H1 (cell line): ENCODE results near the gene NBEA. TPM values are rescaled to one million over a fixed set of nuclear protein-coding genes. Genes with fewer than 3 reads are reported as not detected.

ENCODE experiments used
- CTCF ChIA-PET: fragments of 300-600 bp; sonication (Branson Sonifier 250); formaldehyde crosslinking; loops from one replicate; lab custom pipeline; 2021; ENCODE audit not compliant: partially characterized antibody; lab: Charles Lee
- POLR2A ChIA-PET: fragments of 300-600 bp; sonication (Branson Sonifier 250); formaldehyde crosslinking; loops from one replicate; lab custom pipeline; 2021; ENCODE audit warnings: inconsistent platforms; ENCODE audit not compliant: partially characterized antibody; lab: Charles Lee
- DNase-seq, 2 experiments: peaks; one replicate each; pipeline versions ENCODE4 v3.0.0 to v3.0.0-alpha.2; 2010 to 2022; ENCODE audit warnings: low spot score in 2 of 2, low read depth in 1 of 2, mixed read lengths in 1 of 2
- FAIRE-seq: peaks from 2 replicates; lab custom pipeline; 2011; peaks lifted over from hg19 to GRCh38; lab: Jason Lieb, UNC
- H2AFZ ChIP-seq: 2 replicates; pipeline ENCODE4 v1.8.1; 2012; ENCODE audit warnings: low read length, inconsistent platforms
- H2AK5ac ChIP-seq: 2 replicates; pipeline ENCODE4 v1.6.1; 2013; ENCODE audit warnings: low read depth, low read length
- H2BK120ac ChIP-seq: replicated peaks from 2 replicates; pipeline ENCODE3; 2013; ENCODE audit warnings: low read depth, low read length, inconsistent platforms
- H2BK12ac ChIP-seq: 2 replicates; pipeline ENCODE4 v1.6.1; 2013; ENCODE audit warnings: low read depth, low read length
- H2BK15ac ChIP-seq: 2 replicates; pipeline ENCODE4 v1.6.1; 2013; ENCODE audit warnings: low read length
- H2BK20ac ChIP-seq: 2 replicates; pipeline ENCODE4 v1.6.1; 2013; ENCODE audit warnings: low read length
- H2BK5ac ChIP-seq: 2 replicates; pipeline ENCODE4 v1.6.1; 2013; ENCODE audit warnings: low read depth, low read length
- H3K14ac ChIP-seq: 2 replicates; pipeline ENCODE4 v1.6.1; 2013; ENCODE audit warnings: inconsistent platforms; ENCODE audit not compliant: insufficient read length
- H3K18ac ChIP-seq: 2 replicates; pipeline ENCODE4 v1.6.1; 2013; ENCODE audit warnings: low read length; ENCODE audit errors: extremely low read depth
- H3K23ac ChIP-seq: 2 replicates; pipeline ENCODE4 v1.6.1; 2013; ENCODE audit warnings: inconsistent platforms; ENCODE audit not compliant: insufficient read length
- H3K23me2 ChIP-seq: 2 replicates; pipeline ENCODE4 v1.6.1; 2013; ENCODE audit warnings: low read depth, low read length
- H3K27ac ChIP-seq: 2 replicates; pipeline ENCODE4 v1.6.1; 2011; ENCODE audit warnings: low read depth, low read length, inconsistent platforms
- H3K27me3 ChIP-seq, 4 experiments: replicated peaks in 1 of 4; 1 replicate in 1 of 4; 2 replicates in 3 of 4; pipeline versions ENCODE4 v1.6.1 to v1.8.1; 2011 to 2013; ENCODE audit warnings: low read length in 3 of 4, mild to moderate bottlenecking in 3 of 4, inconsistent platforms in 2 of 4, mixed read lengths in 2 of 4, moderate library complexity in 1 of 4; ENCODE audit not compliant: control insufficient read depth in 3 of 4, insufficient read depth in 3 of 4; ENCODE audit errors: extremely low read depth in 1 of 4
- H3K36me3 ChIP-seq, 4 experiments: 2 replicates each; pipeline versions ENCODE4 v1.6.1 to v1.8.1; 2011 to 2013; ENCODE audit warnings: mild to moderate bottlenecking in 4 of 4, low read length in 3 of 4, moderate library complexity in 2 of 4, control low read depth in 1 of 4, inconsistent platforms in 1 of 4; ENCODE audit not compliant: insufficient read depth in 4 of 4, control insufficient read depth in 2 of 4
- H3K4ac ChIP-seq: replicated peaks from 2 replicates; pipeline ENCODE3; 2013; ENCODE audit warnings: low read length, low read depth, mixed read lengths, inconsistent platforms; ENCODE audit not compliant: insufficient read length
- H3K4me1 ChIP-seq, 4 experiments: replicated peaks in 1 of 4; 1 replicate in 1 of 4; 2 replicates in 3 of 4; pipeline versions ENCODE4 v1.6.1 to v1.8.1; 2011 to 2013; ENCODE audit warnings: low read length in 3 of 4, inconsistent platforms in 2 of 4, mixed read lengths in 1 of 4; ENCODE audit not compliant: insufficient read depth in 4 of 4, control insufficient read depth in 3 of 4
- H3K4me2 ChIP-seq, 2 experiments: 2 replicates each; pipeline versions ENCODE4 v1.6.1 to v1.8.1; 2011 to 2013; ENCODE audit warnings: low read depth in 2 of 2, low read length in 2 of 2, control low read depth in 1 of 2, inconsistent platforms in 1 of 2, mild to moderate bottlenecking in 1 of 2; ENCODE audit not compliant: insufficient read depth in 1 of 2
- H3K4me3 ChIP-seq, 4 experiments: fragments of 200-600, 300-600 bp in 1 of 4; sonication (generic), shearing (Covaris generic), sonication (Bioruptor Twin) in 1 of 4; 2 replicates each; pipeline versions ENCODE4 v1.5.1 to v1.8.1; 2011 to 2016; ENCODE audit warnings: low read length in 4 of 4, low read depth in 3 of 4, control low read depth in 2 of 4, inconsistent platforms in 2 of 4, mild to moderate bottlenecking in 2 of 4, mixed read lengths in 1 of 4, moderate library complexity in 1 of 4; ENCODE audit not compliant: insufficient read depth in 2 of 4; ENCODE audit errors: extremely low read depth in 1 of 4
- H3K56ac ChIP-seq: replicated peaks from 2 replicates; pipeline ENCODE3; 2013; ENCODE audit warnings: low read depth, mild to moderate bottlenecking, mixed read lengths, low read length, inconsistent platforms; ENCODE audit not compliant: insufficient read length
- H3K79me1 ChIP-seq: 2 replicates; pipeline ENCODE4 v1.6.1; 2013; ENCODE audit warnings: low read depth, low read length, control low read depth
- H3K79me2 ChIP-seq, 2 experiments: 2 replicates each; pipeline versions ENCODE4 v1.6.1 to v1.8.1; 2012 to 2013; ENCODE audit warnings: low read length in 2 of 2, mild to moderate bottlenecking in 2 of 2, inconsistent platforms in 1 of 2; ENCODE audit not compliant: insufficient read depth in 2 of 2, control insufficient read depth in 1 of 2
- H3K9ac ChIP-seq, 4 experiments: replicated peaks in 1 of 4; 1 replicate in 1 of 4; 2 replicates in 3 of 4; pipeline versions ENCODE4 v1.6.1 to v1.8.1; 2011 to 2013; ENCODE audit warnings: low read depth in 3 of 4, low read length in 3 of 4, control low read depth in 2 of 4, mild to moderate bottlenecking in 2 of 4, moderate library complexity in 2 of 4, inconsistent platforms in 1 of 4; ENCODE audit errors: extremely low read depth in 1 of 4
- H3K9me3 ChIP-seq, 2 experiments: 2 replicates each; pipeline versions ENCODE4 v1.6.1 to v1.8.1; 2012 to 2013; ENCODE audit warnings: mild to moderate bottlenecking in 2 of 2, moderate library complexity in 2 of 2, control low read depth in 1 of 2, inconsistent platforms in 1 of 2, low read depth in 1 of 2, low read length in 1 of 2, mixed read lengths in 1 of 2; ENCODE audit not compliant: insufficient read depth in 2 of 2
- H4K20me1 ChIP-seq, 2 experiments: replicated peaks in 1 of 2; 2 replicates each; pipeline versions ENCODE3 to v1.8.1; 2011 to 2013; ENCODE audit warnings: inconsistent platforms in 2 of 2, low read length in 2 of 2, mild to moderate bottlenecking in 1 of 2; ENCODE audit not compliant: insufficient read depth in 2 of 2, control insufficient read depth in 1 of 2
- H4K5ac ChIP-seq: 2 replicates; pipeline ENCODE4 v1.6.1; 2013; ENCODE audit warnings: low read length, low read depth, mixed read lengths, inconsistent platforms; ENCODE audit not compliant: insufficient read length
- H4K8ac ChIP-seq: 2 replicates; pipeline ENCODE4 v1.8.0; 2013; ENCODE audit warnings: mild to moderate bottlenecking, moderate library complexity, low read length, inconsistent platforms; ENCODE audit not compliant: insufficient read depth; ENCODE audit errors: extremely low read depth
- H4K91ac ChIP-seq: replicated peaks from 2 replicates; pipeline ENCODE3; 2013; ENCODE audit warnings: low read length, mixed read lengths, inconsistent platforms; ENCODE audit not compliant: insufficient read length
- KDM4A ChIP-seq: IDR thresholded peaks from one replicate; pipeline ENCODE4 v1.7.1; 2012; ENCODE audit warnings: low read depth, mild to moderate bottlenecking, moderate library complexity, low read length, inconsistent platforms; ENCODE audit not compliant: severe bottlenecking
- NANOG ChIP-seq: IDR thresholded peaks from 2 replicates; pipeline ENCODE4 v1.6.1; 2011; ENCODE audit warnings: low read length, low read depth, mild to moderate bottlenecking, inconsistent platforms; ENCODE audit not compliant: insufficient read depth, poor library complexity, severe bottlenecking
- WGBS, 2 experiments: shearing (Covaris generic) in 1 of 2; methylation state at CpG; one replicate each; pipeline versions ENCODE4 v1.1.6 to v1.1.7; 2013 to 2015; ENCODE audit warnings: low lambda C conversion rate in 2 of 2, mixed read lengths in 2 of 2, inconsistent platforms in 1 of 2, low coverage in 1 of 2, missing lambda C conversion rate in 1 of 2; ENCODE audit not compliant: insufficient replicate concordance in 2 of 2, insufficient coverage in 1 of 2, insufficient read length in 1 of 2; ENCODE audit errors: extremely low coverage in 1 of 2, missing lambda C conversion rate in 1 of 2; 5-methylcytosine and 5-hydroxymethylcytosine counted together
- polyA plus RNA-seq, 7 experiments: library from polyadenylated mRNA; depleted of rRNA in 3 of 7; stranded (reverse) in 5 of 7; unstranded in 2 of 7; fragments of >200 nt in 5 of 7; fragments of 200-250 nt in 2 of 7; gene quantifications; 1 replicate in 5 of 7; 2 replicates in 1 of 7; 4 replicates in 1 of 7; pipeline versions ENCODE4 v1.2.1 to v1.2.3, GENCODE V29; 2011 to 2013; ENCODE audit warnings: missing spikeins in 2 of 7, mixed read lengths in 2 of 7
- total RNA-seq: library from RNA; stranded (reverse); fragmentation: NEBNext Ultra II Directional; extraction: Animal tissue kit (Norgen Biotek cat#: 25700); gene quantifications from 2 replicates; pipeline ENCODE4 v1.2.1, GENCODE V29; 2021

Gene NBEA
- total and polyA plus RNA-seq, 2 of the 8 experiments (the other 6 are each of a cell fraction or from before 2014, with no cell fraction given) = 14.2 to 21.5 TPM

DNA sequence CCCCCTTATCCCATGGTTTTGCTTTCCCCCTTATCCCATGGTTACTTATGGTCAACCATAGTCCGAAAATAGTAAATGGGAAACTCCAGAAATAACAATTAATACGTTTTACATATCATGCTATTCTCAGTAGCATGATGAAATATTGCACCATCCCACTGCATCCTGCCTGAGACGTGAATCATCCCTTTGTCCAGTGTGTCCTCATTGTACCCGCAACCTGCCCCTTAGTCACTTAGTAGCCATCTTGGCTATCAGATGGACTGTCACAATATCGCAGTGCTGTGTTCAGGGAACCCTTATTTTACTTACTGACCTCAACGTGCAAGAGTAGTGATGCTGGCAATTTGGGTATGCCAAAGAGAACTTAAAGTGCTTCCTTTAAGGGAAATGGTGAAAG is 10.5 kb upstream of the NBEA start:
- Histone ChIP-seq H2BK20ac (no peak overlapping the region), H3K18ac (no peak overlapping the region), H4K8ac (no peak overlapping the region), H3K4me2 (no peak overlapping the region), H3K79me1 (no peaks in the 10 kb centered on the region), H3K9me3 (peaks cover 0 to 2% of the 10 kb centered on the region in 2 experiments; a peak in 1 of 4 replicates), H3K27me3 (no peaks in the 10 kb centered on the region; a peak in 1 of 7 replicates), H3K4ac (no peak overlapping the region), H3K9ac (no peak overlapping the region), H4K20me1 (no peaks in the 10 kb centered on the region), H4K5ac (no peak overlapping the region)
- no peak for FAIRE-seq
- TF ChIP-seq NANOG (no peak), KDM4A (no peak)
- TF ChIP-seq, all 59 proteins: peak for 0
- no peak for DNase-seq
- Histone ChIP-seq H2AFZ (no peak overlapping the region), H3K56ac (no peak overlapping the region), H4K91ac (no peak overlapping the region), H3K79me2 (no peaks in the 10 kb centered on the region), H2BK5ac (no peak overlapping the region), H3K36me3 (no peaks in the 10 kb centered on the region), H2BK15ac (no peak overlapping the region), H3K4me1 (peaks cover 0 to 3% (median under 1%) of the 10 kb centered on the region in 4 experiments; a peak in 2 of 7 replicates), H3K14ac (no peak overlapping the region), H3K27ac (no peak overlapping the region), H2BK12ac (no peak overlapping the region), H2AK5ac (no peak overlapping the region), H3K23me2 (no peaks in the 10 kb centered on the region), H3K4me3 (no peak overlapping the region), H3K23ac (no peak overlapping the region), H2BK120ac (no peak overlapping the region)
- 86% methylated on average over 6 of the region's 6 CpGs; no CpG with 5 or more reads in 1 of the 2 experiments for WGBS, 2 experiments
- ChIA-PET POLR2A (no interaction called here), CTCF (no interaction called here)
